Measurements from ENCODE around the gene CORO2A. TPM values are rescaled to one million over a fixed set of nuclear protein-coding genes. Genes with fewer than 3 reads are reported as not detected.

Gene CORO2A
- polyA plus RNA-seq, 1 experiment, result 1.4 TPM

- Histone ChIP-seq H3K27me3 (ENCODE audit: control insufficient read depth, insufficient read depth, low read length) (no peaks in the 10 kb centered on the region), H3K9me3 (ENCODE audit: control insufficient read depth, insufficient read depth, low read length) (no peaks in the 10 kb centered on the region; the same call in 1 of the 2 replicates), H3K4me3 (ENCODE audit: low read depth, low read length) (no peak overlapping the region), H3K27ac (ENCODE audit: low read depth, low read length) (no peak overlapping the region)
- ChIA-PET POLR2A (no interaction called here), CTCF (interaction anchor here (1.3 kb wide), 1 partner anchor 35 kb away, joined by 3 read pairs; no protein-coding TSS in a partner anchor)
- TF ChIP-seq CTCF (IDR thresholded peaks at IDR 0.05; ENCODE audit: low read depth, low read length), result no peak
- DNase-seq (ENCODE audit: low read depth, low spot score), result no peak
Measured at GRCh38 chr9:98109052-98109451, 83.4 kb downstream of the CORO2A start.

- H3K9me3 ChIP-seq (ENCODE audit: control insufficient read depth, insufficient read depth, low read length), result no peaks in the 10 kb centered on the region; the same call in 1 of the 2 replicates
- CTCF ChIA-PET, result interaction anchor here (1.3 kb wide), 1 partner anchor 34 kb away, joined by 3 read pairs; no protein-coding TSS in a partner anchor
- no peak overlapping the region for H3K27ac ChIP-seq (ENCODE audit: low read depth, low read length)
- POLR2A ChIA-PET, result no interaction called here
- no peak overlapping the region for H3K4me3 ChIP-seq (ENCODE audit: low read depth, low read length)
- no peaks in the 10 kb centered on the region for H3K27me3 ChIP-seq (ENCODE audit: control insufficient read depth, insufficient read depth, low read length)
- no peak for TF ChIP-seq CTCF (IDR thresholded peaks at IDR 0.05; ENCODE audit: low read depth, low read length)
- no peak for DNase-seq (ENCODE audit: low read depth, low spot score)
Measured at GRCh38 chr9:98108531-98109031, 83.9 kb downstream of the CORO2A start.

GRCh38 chr9:98107926-98108325 lies 84.5 kb downstream of the CORO2A start:
- H3K9me3 ChIP-seq (ENCODE audit: control insufficient read depth, insufficient read depth, low read length), result no peaks in the 10 kb centered on the region; the same call in 1 of the 2 replicates
- H3K4me3 ChIP-seq (ENCODE audit: low read depth, low read length), result no peak overlapping the region
- H3K27me3 ChIP-seq (ENCODE audit: control insufficient read depth, insufficient read depth, low read length), result no peaks in the 10 kb centered on the region
- TF ChIP-seq CTCF (IDR thresholded peaks at IDR 0.05; ENCODE audit: low read depth, low read length), result no peak
- ChIA-PET CTCF (interaction anchor here (1.3 kb wide), 1 partner anchor 34 kb away, joined by 3 read pairs; no protein-coding TSS in a partner anchor), POLR2A (interaction anchor here (0.6 kb wide), 1 partner anchor 43 kb away, joined by 5 read pairs; no protein-coding TSS in a partner anchor)
- H3K27ac ChIP-seq (ENCODE audit: low read depth, low read length), result no peak overlapping the region
- DNase-seq (ENCODE audit: low read depth, low spot score), result no peak

GRCh38 chr9:98105006-98105405 lies 87.4 kb downstream of the CORO2A start:
- no peak overlapping the region for H3K27ac ChIP-seq (ENCODE audit: low read depth, low read length)
- no peaks in the 10 kb centered on the region; the same call in 1 of the 2 replicates for H3K9me3 ChIP-seq (ENCODE audit: control insufficient read depth, insufficient read depth, low read length)
- no peak for TF ChIP-seq CTCF (IDR thresholded peaks at IDR 0.05; ENCODE audit: low read depth, low read length)
- H3K27me3 ChIP-seq (ENCODE audit: control insufficient read depth, insufficient read depth, low read length), result no peaks in the 10 kb centered on the region
- ChIA-PET POLR2A (no interaction called here), CTCF (no interaction called here)
- no peak overlapping the region for H3K4me3 ChIP-seq (ENCODE audit: low read depth, low read length)
- no peak for DNase-seq (ENCODE audit: low read depth, low spot score)

- CTCF ChIA-PET, result no interaction called here
- no peak for TF ChIP-seq CTCF (IDR thresholded peaks at IDR 0.05; ENCODE audit: low read depth, low read length)
- Histone ChIP-seq H3K9me3 (ENCODE audit: control insufficient read depth, insufficient read depth, low read length) (no peaks in the 10 kb centered on the region; the same call in 1 of the 2 replicates), H3K27ac (ENCODE audit: low read depth, low read length) (no peak overlapping the region), H3K4me3 (ENCODE audit: low read depth, low read length) (no peak overlapping the region), H3K27me3 (ENCODE audit: control insufficient read depth, insufficient read depth, low read length) (no peaks in the 10 kb centered on the region)
- DNase-seq (ENCODE audit: low read depth, low spot score), result no peak
- POLR2A ChIA-PET, result interaction anchor here (0.5 kb wide), 1 partner anchor 119 kb away, joined by 3 read pairs; no protein-coding TSS in a partner anchor
Measured at GRCh38 chr9:98104445-98104881, 88.0 kb downstream of the CORO2A start.

Measured in AG04450 (cell line).